HUES64 (cell line): ENCODE data around the gene CEP131.

ENCODE experiments used
- H3K27ac ChIP-seq: 2 replicates; pipeline ENCODE4 v1.7.0; 2013; ENCODE audit warnings: low read depth, low read length, inconsistent platforms
- H3K27me3 ChIP-seq: 2 replicates; pipeline ENCODE4 v1.6.1; 2013; ENCODE audit warnings: mild to moderate bottlenecking, low read length; ENCODE audit not compliant: insufficient read depth
- H3K36me3 ChIP-seq: 2 replicates; pipeline ENCODE4 v1.6.1; 2013; ENCODE audit warnings: mild to moderate bottlenecking, low read length; ENCODE audit not compliant: insufficient read depth
- H3K4me1 ChIP-seq: 2 replicates; pipeline ENCODE4 v1.6.1; 2013; ENCODE audit warnings: mild to moderate bottlenecking, low read length, moderate library complexity; ENCODE audit not compliant: insufficient read depth
- H3K4me3 ChIP-seq: 2 replicates; pipeline ENCODE4 v1.5.1; 2013; ENCODE audit warnings: mild to moderate bottlenecking, low read length, moderate library complexity
- H3K9ac ChIP-seq: 2 replicates; pipeline ENCODE4 v1.6.1; 2013; ENCODE audit warnings: mild to moderate bottlenecking, low read depth, low read length
- H3K9me3 ChIP-seq: 2 replicates; pipeline ENCODE4 v1.6.1; 2013; ENCODE audit warnings: low read depth, low read length; ENCODE audit not compliant: insufficient read depth
- WGBS: fragments of 150-250, 120-280 bp; methylation state at CpG from one replicate; pipeline ENCODE4 v1.1.7; 2013; ENCODE audit warnings: missing lambda C conversion rate; 5-methylcytosine and 5-hydroxymethylcytosine counted together

The CEP131 gene

DNA sequence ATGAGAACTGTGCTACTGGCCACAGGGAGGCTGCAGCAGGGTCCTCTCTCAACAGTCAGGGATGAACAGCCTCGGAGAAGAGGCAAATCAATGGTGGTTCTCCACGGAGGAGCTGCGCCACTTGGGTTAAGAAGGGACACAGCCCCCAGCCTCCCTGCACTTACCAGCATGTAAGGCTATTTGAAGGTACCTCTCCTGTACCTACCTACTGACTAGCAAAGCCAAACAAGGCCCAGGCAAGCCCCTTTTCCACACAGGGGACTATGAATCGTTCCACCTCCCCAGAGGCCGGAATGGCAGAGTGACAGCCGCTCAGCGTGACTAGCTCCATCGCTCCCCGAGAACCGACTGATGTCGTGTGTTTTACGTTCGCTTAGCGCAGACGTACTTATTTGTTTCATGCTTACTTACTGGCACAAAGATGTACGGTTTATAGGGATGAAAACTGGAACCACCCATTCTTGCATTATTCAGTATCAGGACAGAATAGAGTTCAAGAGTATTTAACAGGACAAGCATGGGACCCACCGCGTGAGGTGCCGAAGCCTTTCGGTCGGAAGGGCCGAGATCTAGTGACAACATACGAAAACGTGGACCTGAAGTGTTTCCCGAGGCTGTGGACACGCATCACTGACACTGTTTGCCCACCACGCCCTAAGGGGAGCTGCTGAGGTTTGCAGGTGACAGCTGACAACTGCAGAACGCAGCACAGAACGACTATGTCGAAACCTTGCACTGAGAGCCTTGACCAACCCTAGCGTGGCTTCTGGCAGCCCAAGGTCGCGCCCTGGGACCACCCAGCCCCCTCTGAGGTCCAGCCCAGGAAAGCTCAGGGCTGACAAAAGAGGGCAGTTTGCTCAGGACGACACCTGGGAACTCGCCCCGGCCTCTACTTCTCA lies 15.1 kb upstream of the CEP131 start:
- WGBS = 68% methylated on average over 36 of the region's 36 CpGs
- Histone ChIP-seq H3K27ac (no peak overlapping the region), H3K4me1 (peaks cover 3% of the 10 kb centered on the region), H3K9me3 (no peaks in the 10 kb centered on the region), H3K4me3 (peak overlapping the region; percentile 83), H3K9ac (peak overlapping the region; percentile 86), H3K27me3 (no peaks in the 10 kb centered on the region), H3K36me3 (peaks cover 10% of the 10 kb centered on the region)

DNA sequence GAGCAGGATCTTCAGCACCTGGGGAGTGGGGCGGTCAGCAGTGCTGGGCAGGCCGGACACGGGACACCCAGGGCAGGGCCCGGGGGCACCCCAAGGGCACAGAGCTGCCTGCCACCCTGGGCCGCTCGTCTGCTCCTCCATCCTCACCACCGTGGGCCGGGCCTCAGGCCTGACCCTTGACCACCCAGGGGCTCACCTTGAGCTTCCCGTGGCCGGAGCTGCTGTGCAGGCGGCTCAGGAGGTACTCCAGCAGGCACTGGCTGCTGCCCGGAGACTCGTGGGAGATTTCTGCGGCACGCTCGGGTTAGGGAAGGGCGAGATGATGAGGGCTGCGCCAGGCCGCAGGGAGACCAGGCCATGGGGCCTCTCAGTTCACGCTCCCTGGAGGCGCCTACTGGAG lies 14.0 kb upstream of the CEP131 start:
- no peak overlapping the region for H3K27ac ChIP-seq
- WGBS = 96% methylated on average over 21 of the region's 21 CpGs
- no peaks in the 10 kb centered on the region; the same call in 1 of the 2 replicates for H3K4me1 ChIP-seq
- no peak overlapping the region for H3K4me3 ChIP-seq
- no peaks in the 10 kb centered on the region for H3K27me3 ChIP-seq
- H3K9ac ChIP-seq = no peak overlapping the region
- H3K36me3 ChIP-seq = peaks cover 10% of the 10 kb centered on the region
- H3K9me3 ChIP-seq = no peaks in the 10 kb centered on the region

DNA sequence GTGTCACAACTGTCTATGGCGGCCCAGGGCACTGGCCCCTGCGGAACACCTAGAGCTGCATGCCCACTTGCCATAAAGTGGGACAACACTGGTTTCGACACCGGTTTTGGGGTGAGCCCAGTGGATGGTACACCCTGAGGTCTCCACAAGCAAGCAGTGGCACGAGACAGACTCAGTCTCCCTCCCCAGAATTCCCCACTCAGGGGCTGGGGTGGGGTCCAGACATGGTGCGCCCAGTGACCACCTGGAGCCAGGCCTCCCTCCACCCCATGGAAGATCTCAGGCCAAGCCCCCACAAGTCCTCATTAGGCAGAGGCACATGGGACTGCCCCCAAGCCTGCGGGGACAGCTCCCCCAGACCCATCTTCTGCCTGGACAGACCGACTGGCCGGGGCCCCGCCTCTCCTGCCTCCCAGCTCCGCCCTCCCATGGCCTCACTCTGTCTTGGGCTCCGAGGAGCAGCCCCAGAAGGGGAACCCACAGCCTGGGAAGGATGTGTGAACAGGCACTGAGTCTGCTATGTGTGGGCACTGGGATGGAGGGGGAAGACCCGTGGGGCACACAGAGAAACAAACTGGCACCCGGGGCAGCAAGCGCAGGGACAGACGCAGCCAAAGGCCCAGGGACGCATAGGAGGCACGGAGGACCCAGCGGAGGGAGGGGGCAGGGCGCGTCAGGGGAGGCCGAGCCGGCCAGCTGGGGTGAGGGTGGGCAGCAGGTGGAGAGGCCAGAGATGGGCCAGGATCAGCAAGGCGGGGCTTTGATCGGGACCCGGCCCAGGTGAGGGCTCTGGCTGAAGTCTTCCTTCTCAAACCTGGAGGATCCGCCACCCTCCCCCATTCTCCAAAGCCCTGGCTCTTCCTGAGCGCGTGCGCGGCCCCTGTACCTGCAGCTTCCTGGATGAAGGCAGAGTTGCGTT lies 13.3 kb upstream of the CEP131 start:
- H3K9me3 ChIP-seq = no peaks in the 10 kb centered on the region
- no peaks in the 10 kb centered on the region; the same call in 1 of the 2 replicates for H3K4me1 ChIP-seq
- no peak overlapping the region for H3K4me3 ChIP-seq
- H3K27me3 ChIP-seq = no peaks in the 10 kb centered on the region
- 92% methylated on average over 32 of the region's 32 CpGs for WGBS
- peaks cover 9% of the 10 kb centered on the region for H3K36me3 ChIP-seq
- no peak overlapping the region for H3K9ac ChIP-seq
- H3K27ac ChIP-seq = no peak overlapping the region

DNA sequence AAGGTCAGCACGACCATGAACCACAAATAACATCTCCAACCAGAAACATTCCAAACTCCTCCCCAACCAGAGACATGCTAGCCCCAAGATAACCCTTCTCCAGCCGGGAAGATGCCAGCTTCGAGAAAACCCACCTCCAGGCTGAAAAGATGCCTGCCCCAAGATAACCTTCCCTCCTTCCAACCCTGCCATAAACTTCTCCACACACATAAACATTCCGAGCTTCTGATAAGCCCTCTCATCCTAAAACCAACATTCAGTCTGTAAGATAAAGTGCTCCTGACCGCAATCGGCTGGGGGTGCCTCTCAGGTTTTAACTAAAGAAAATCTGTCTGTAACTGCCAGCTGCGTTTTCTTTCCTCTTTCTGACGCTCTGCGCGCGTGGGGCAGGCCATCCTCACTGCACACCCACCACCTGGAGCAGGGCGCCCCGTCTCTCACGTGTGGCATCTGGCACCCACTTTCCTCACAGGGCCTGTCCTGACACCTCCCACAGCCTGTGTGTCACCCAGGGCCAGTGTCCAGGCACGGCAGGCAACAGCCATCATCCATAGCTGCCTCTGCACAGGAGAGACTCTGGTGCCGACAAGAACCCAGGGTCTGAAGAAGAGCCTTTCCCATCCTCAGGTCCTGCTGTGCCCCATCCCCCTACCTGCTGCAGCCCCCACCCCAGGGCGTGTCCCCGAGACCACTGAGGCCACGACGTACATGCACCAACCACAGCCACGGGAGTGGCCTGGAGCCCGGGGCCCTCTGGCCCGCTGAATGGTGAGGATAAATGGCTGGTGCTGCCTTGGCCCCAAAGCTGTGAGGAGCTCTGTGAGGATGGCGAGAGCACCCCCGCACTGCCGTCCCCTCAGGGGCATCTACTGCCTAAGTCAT lies 12.4 kb upstream of the CEP131 start:
- H3K9me3 ChIP-seq = no peaks in the 10 kb centered on the region
- no peak overlapping the region for H3K9ac ChIP-seq
- no peaks in the 10 kb centered on the region for H3K27me3 ChIP-seq
- no peak overlapping the region for H3K4me3 ChIP-seq
- H3K36me3 ChIP-seq = peaks cover 8% of the 10 kb centered on the region
- H3K27ac ChIP-seq = no peak overlapping the region
- 93% methylated on average over 26 of the region's 26 CpGs for WGBS
- H3K4me1 ChIP-seq = no peaks in the 10 kb centered on the region; the same call in 1 of the 2 replicates

DNA sequence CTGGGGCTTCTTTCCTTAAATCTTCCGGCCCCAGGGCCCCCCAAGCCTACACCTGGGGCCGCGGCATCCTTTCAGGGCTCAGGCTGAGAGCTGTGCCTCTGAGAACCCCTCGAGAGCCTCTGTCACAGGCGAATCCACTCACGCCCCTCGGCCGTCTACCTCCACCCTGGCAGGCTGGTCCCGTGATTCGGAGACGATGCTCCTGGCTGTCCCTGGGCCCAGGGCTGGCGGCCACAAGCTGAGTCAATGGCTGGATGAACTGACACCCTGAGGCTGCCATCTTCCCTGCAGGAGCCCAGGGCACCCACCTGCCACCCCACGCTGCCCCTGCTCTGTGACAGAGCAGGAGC lies 11.7 kb upstream of the CEP131 start:
- Histone ChIP-seq H3K4me3 (no peak overlapping the region), H3K9ac (no peak overlapping the region), H3K27ac (no peak overlapping the region), H3K36me3 (peaks cover 13% of the 10 kb centered on the region), H3K9me3 (no peaks in the 10 kb centered on the region), H3K27me3 (no peaks in the 10 kb centered on the region), H3K4me1 (no peaks in the 10 kb centered on the region; the same call in 1 of the 2 replicates)
- 94% methylated on average over 13 of the region's 13 CpGs for WGBS

DNA sequence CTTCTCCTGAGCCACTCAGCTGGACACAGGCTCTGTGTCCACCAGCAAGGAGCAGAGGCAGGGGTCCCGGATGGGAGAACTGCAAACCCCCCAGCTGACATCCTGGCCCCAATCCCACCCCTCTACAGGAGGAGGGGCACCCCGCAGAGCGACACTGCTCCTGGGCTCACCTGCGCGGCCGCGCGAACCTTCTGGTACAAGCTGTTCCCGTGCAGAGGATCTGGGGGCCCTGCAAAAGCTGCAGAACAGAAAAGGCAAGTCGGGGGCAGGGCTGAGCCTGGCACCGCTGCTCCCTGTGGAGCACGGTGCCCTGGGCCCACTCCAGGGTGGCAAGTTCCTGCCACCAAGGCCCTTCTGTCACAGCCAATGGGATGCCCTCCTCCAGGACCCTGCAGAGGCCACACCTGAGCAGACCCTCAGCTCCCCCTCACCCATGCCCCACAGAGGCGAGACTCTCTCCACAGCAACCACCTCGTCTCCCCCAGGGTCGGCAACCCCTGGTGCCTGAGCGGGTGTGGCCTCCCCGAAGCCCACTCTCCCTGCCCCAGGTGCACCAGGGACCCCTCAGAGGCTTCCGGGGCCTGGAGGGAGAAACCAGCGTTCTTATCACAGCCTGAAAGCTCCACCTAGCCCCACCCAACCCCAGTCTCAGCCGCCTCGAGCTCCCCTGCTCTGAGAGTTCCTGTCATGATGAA lies 11.2 kb upstream of the CEP131 start:
- H3K9ac ChIP-seq = no peak overlapping the region
- H3K9me3 ChIP-seq = no peaks in the 10 kb centered on the region
- H3K4me3 ChIP-seq = no peak overlapping the region
- H3K36me3 ChIP-seq = peaks cover 13% of the 10 kb centered on the region
- H3K27ac ChIP-seq = no peak overlapping the region
- WGBS = 93% methylated on average over 21 of the region's 21 CpGs
- H3K4me1 ChIP-seq = no peaks in the 10 kb centered on the region; the same call in 1 of the 2 replicates
- H3K27me3 ChIP-seq = no peaks in the 10 kb centered on the region

DNA sequence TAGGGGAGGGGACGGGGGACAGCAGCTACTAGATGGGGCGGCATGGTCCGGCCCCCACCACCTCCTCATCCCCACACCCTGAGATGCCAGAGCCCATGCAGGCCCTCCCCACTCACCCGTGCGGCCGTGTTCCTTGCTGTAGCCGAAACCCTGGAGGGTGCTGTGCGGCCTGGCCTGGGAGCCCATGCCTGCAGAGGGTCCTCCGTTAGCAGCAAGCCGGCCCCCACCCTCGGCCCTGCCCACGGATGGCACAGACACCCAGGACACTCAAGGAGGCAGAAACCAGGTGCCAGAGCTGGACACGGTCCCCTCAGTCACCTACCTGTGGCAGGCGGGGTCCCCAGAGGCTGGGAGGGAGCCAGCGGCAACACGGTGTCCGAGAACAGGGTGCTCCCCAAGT lies 10.6 kb upstream of the CEP131 start:
- H3K9ac ChIP-seq = no peak overlapping the region
- H3K9me3 ChIP-seq = no peaks in the 10 kb centered on the region

DNA sequence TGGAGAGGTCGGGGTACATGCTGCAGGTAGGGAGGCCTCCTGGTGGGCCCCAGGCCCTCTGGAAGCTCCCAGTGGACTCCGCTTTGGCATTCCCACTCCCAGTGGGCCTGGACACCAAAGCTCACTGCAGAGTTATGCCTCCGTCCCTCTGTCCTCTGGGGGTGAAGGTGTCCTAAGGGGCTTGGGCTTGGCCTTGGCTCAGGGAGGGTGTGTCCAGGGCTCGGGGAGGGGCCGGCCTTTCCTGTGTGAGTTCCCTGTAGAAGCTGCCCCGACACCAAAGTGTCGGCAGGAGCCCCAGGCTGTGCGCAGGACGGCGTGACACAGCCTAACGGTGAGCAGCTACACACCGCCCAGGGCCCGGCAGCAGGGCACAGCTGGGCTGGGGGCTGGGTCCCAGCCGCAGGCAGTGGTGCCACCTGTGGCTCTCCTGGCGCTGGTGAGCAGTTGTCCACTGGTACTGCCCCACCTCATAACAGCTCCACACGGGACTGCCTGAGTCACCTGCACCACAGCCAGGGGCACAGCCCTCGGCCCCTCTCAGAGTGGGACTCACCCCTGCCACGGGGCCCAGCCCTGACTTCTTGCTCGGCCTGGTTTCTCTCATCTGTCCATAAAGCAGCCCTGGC lies 10.0 kb upstream of the CEP131 start:
- no peaks in the 10 kb centered on the region for H3K27me3 ChIP-seq
- no peak overlapping the region for H3K9ac ChIP-seq
- no peaks in the 10 kb centered on the region for H3K4me1 ChIP-seq
- H3K36me3 ChIP-seq = peaks cover 13% of the 10 kb centered on the region
- H3K4me3 ChIP-seq = no peak overlapping the region
- H3K9me3 ChIP-seq = no peaks in the 10 kb centered on the region
- H3K27ac ChIP-seq = no peak overlapping the region
- WGBS = 93% methylated on average over 19 of the region's 19 CpGs

More for the DNA sequence above, 10.6 kb upstream of the CEP131 start:
- Histone ChIP-seq H3K27ac (no peak overlapping the region), H3K4me3 (no peak overlapping the region), H3K36me3 (peaks cover 13% of the 10 kb centered on the region), H3K27me3 (no peaks in the 10 kb centered on the region), H3K4me1 (no peaks in the 10 kb centered on the region; the same call in 1 of the 2 replicates)
- whole genome bisulfite sequencing = 94% methylated on average over 17 of the region's 17 CpGs

DNA sequence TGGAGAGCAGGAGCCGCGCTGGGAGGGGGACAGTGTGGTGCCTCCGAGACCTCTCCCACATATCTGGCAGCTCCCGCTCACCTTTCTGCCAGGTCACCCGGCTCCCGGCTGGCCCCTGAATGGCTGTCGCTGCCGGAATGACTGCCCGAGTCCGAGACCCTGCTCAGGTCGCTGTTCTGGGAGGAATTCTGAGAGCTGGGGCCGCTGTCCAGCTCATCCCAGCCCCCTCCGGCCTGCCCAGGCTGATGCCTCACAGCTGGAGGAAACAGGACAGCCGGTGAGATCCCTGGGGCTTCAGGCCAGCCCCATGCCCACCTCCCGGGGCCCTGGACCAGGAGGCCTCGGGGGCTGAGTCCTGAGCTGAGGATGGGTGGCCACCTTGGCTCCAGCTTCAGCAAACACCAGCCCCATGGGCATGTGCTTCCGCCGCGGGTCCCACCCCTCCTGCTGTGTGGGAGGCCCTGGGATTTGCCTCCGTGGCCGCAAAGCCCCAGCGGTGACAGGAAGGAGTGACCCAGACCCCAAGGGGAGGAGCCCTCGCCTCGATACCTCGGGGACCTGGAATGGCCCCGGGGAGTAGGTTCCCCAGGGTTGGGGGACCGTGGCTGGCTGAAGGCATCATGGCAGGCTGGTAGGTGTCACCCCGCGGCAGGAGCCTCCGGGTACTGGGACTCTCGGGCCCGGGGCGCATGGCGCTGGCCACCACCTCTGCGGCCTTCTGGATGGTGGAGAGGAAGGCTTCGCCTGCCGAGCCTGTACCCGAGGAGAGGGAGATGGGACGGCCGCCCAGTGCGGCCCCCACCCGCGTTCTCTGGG lies 9.2 kb upstream of the CEP131 start:
- H3K27ac ChIP-seq = no peak overlapping the region
- no peaks in the 10 kb centered on the region for H3K9me3 ChIP-seq
- H3K4me1 ChIP-seq = no peaks in the 10 kb centered on the region
- no peaks in the 10 kb centered on the region for H3K27me3 ChIP-seq
- peaks cover 13% of the 10 kb centered on the region for H3K36me3 ChIP-seq
- no peak overlapping the region for H3K9ac ChIP-seq
- 95% methylated on average over 43 of the region's 43 CpGs for WGBS
- H3K4me3 ChIP-seq = no peak overlapping the region
